ENCODE measurements around the gene MPC2. TPM values are rescaled to one million over a fixed set of nuclear protein-coding genes. Genes with fewer than 3 reads are reported as not detected.
A peak's percentile ranks its signal among the peaks of the same experiment; 100 is the strongest.

MPC2 gene
- 34.8 and 54.4 TPM in 2 replicates for total RNA-seq (2014; rRNA removed; shearing (Covaris generic))

DNA sequence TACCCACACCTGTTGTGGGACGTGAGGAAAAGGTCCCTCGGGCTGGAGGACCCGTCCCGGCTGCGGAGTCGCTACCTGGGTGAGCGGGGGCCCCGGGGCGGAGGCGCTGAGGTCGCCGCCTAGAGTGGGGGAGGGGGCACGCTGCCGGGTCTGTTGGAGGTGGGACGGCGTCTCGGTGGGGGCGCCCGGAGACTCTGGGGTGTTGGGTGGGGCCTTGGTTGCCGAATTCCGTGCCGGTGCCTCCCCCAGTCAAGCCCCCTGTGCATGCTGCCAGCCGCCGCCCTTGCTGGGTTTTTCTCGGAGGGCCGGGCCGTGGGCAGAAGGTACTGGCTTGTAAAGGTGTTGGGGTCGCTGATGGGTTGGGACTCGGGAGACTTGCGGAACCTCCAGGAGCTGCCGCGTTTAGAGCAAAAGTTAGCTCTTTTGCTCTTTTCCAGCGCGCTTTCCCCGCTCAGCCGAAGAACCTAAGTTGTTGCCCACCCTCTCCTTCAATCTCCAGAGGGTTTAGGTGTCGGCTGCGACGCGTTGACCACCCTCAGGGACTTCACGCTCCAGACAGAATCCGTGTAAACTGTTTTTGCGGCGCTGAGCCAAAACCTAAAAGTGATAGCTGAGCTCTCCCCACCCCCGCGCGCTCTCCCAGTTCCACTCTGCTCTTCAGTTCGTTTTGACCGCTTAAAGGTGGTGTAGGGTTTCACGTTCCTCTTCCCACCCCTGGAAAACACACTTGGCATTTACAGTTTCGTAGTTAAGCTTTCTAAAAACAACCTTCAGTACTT lies at the start of gene MPC2:
Gene MPC2, minus strand, starts transcription at position 143 of the 779 bp plus-strand sequence. CDS start 1,231 bp downstream, outside the sequence.
- Histone ChIP-seq H3K9me3 (replicated peaks) (no peaks in the 10 kb centered on the region), H3K27ac (peak within 1 kb of the TSS; percentile 90), H3K4me1 (replicated peaks) (peaks cover 17% of the 10 kb centered on the region; the same call in 1 of the 2 replicates), H3K36me3 (0 out of 2 replicates have a peak, but pooled peaks cover 4% of the 10 kb centered on the region), H3K27me3 (replicated peaks) (no peaks in the 10 kb centered on the region), H3K4me3 (peak within 1 kb of the TSS; percentile 65)
- DNase-seq (ENCODE audit: low read depth in 1 of 2, low spot score in 2 of 2), result peak; percentile 56 to 57

DNA sequence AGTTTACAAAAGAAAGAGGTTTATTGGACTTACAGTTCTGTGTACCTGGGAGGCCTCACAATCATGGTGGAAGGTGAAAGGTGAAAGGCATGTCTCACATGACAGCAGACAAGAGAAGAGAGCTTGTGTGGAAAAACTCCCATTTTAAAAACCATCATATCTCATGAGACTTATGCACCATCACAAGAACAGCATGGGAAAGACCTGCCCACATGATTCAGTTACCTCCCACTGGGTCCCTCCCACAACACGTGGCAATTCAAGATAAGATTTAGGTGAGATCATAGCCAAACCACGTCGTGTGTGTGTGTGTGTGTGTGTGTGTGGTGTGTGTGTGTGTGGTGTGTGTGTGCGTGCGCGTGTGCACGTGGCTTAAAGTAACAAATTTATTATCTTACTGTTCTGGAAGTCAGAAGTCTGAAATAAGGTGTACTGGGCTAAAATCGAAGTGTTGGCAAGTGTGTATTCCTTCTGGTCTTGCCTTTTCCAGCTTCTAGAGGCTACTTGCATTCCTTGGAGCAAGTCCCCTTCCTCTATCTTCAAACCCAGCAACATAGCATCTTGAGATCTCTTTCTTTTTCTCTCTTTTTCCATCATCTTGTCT lies 48.1 kb upstream of the MPC2 start:
- DNase-seq (ENCODE audit: low read depth in 1 of 2, low spot score in 2 of 2), result no peak
- peaks cover 6% of the 10 kb centered on the region; the same call in 1 of the 2 replicates for H3K4me1 ChIP-seq (replicated peaks)
- no peak overlapping the region for H3K27ac ChIP-seq
- H3K4me3 ChIP-seq, result no peak overlapping the region
- 0 out of 2 replicates have a peak, but pooled peaks cover 2% of the 10 kb centered on the region for H3K9me3 ChIP-seq (replicated peaks)
- H3K36me3 ChIP-seq, result peaks cover 4% of the 10 kb centered on the region; the same call in 1 of the 2 replicates
- H3K27me3 ChIP-seq (replicated peaks), result no peaks in the 10 kb centered on the region

DNA sequence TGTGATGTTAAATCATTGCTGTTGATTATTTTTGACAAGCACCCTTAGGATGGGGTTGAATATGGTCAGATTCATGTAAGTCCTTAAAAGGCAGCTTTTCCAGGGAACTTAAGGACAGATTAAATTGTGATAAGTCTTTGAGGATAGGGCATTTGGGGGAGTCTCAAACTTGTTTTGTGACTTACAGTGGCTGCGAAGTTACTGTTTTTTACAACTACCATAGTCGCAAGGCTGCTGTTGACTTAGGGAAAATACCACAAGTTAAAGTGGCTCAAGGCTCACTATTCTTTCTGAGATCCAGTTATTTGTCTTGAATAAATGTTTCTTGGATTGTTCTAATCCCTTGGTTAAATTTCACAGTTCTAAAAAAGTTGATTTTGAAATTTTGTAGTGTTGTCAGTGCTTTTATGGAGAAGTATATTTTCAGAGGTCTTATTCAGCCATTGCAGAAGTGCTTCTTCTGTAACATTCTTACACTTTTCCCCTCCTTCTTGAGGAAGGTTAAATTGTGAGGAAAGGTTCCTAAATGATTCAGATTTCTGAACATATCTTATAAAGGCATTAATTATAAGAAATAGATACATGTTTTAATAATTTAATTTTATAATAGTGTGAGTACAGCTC lies 47.0 kb upstream of the MPC2 start:
- DNase-seq (ENCODE audit: low read depth in 1 of 2, low spot score in 2 of 2), result no peak
- no peaks in the 10 kb centered on the region for H3K27me3 ChIP-seq (replicated peaks)
- no peak overlapping the region for H3K4me3 ChIP-seq
- peaks cover 4% of the 10 kb centered on the region; the same call in 1 of the 2 replicates for H3K36me3 ChIP-seq
- 0 out of 2 replicates have a peak, but pooled peaks cover 2% of the 10 kb centered on the region for H3K9me3 ChIP-seq (replicated peaks)
- H3K27ac ChIP-seq, result no peak overlapping the region
- peaks cover 6% of the 10 kb centered on the region; the same call in 1 of the 2 replicates for H3K4me1 ChIP-seq (replicated peaks)

DNA sequence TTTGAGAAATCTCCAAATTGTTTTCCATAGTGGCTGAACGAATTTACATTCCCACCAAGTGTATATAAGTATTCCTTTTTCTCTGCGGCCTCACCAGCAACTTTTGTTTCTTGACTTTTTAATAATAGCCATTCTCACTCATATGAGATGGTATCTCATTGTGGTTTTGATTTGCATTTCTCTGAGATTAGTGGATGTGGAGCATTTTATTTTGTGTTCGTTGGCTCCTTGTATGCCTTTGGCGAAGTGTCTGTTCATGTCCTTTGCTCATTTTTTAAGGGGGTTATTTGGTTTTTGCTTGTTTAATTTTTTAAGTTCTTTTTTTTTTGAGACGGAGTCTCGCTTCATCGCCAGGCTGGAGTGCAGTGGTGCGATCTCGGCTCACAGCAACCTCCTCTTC lies 45.1 kb upstream of the MPC2 start:
- no peaks in the 10 kb centered on the region; the same call in 1 of the 2 replicates for H3K27me3 ChIP-seq (replicated peaks)
- 0 out of 2 replicates have a peak, but pooled peaks cover 2% of the 10 kb centered on the region for H3K9me3 ChIP-seq (replicated peaks)
- no peak overlapping the region for H3K4me3 ChIP-seq
- peaks cover 4% of the 10 kb centered on the region; the same call in 1 of the 2 replicates for H3K36me3 ChIP-seq
- no peak for DNase-seq (ENCODE audit: low read depth in 1 of 2, low spot score in 2 of 2)
- H3K4me1 ChIP-seq (replicated peaks), result peaks cover 6% of the 10 kb centered on the region; the same call in 1 of the 2 replicates
- H3K27ac ChIP-seq, result no peak overlapping the region

DNA sequence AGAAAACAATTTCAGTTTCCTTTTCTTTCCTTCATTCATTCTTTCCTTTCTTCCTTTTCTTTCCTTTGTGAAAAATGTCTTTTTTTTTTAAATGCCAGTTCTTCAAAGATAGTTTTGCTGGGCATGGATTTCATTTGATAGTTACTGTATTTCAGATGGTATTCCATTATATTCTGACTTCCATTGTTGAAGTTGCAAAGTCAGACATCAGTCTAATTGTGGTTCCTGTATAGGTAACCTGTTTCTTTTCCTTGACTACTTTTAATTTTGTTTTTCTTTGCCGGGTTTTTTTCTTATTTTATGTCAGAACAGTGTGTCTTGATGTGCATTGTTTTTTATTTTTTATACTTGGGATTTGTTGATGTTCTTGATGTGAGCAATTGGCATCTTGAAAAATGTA lies 40.4 kb upstream of the MPC2 start:
- no peak overlapping the region for H3K4me3 ChIP-seq
- DNase-seq (ENCODE audit: low read depth in 1 of 2, low spot score in 2 of 2), result no peak
- no peak overlapping the region for H3K27ac ChIP-seq
- H3K36me3 ChIP-seq, result peaks cover 13% of the 10 kb centered on the region; the same call in 1 of the 2 replicates
- H3K9me3 ChIP-seq (replicated peaks), result 0 out of 2 replicates have a peak, but pooled peaks cover 2% of the 10 kb centered on the region
- H3K27me3 ChIP-seq (replicated peaks), result no peaks in the 10 kb centered on the region; the same call in 1 of the 2 replicates
- H3K4me1 ChIP-seq (replicated peaks), result peaks cover 6% of the 10 kb centered on the region; the same call in 1 of the 2 replicates

DNA sequence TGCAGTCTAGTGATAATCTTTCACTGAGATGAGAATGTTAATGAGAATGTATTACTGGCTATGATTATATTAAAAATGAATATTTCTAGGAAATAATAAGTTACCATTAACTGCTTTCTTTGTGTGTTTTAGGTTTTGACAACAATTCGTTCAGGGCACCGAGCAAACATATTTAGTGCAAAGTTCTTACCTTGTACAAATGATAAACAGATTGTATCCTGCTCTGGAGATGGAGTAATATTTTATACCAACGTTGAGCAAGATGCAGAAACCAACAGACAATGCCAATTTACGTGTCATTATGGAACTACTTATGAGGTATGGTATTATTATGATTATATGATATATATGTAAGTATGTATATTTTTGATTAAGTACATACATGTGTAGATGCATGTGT lies 37.8 kb upstream of the MPC2 start:
- Histone ChIP-seq H3K9me3 (replicated peaks) (no peaks in the 10 kb centered on the region), H3K36me3 (peaks cover 11% of the 10 kb centered on the region; the same call in 1 of the 2 replicates), H3K27ac (no peak overlapping the region), H3K4me3 (no peak overlapping the region), H3K27me3 (replicated peaks) (no peaks in the 10 kb centered on the region; the same call in 1 of the 2 replicates), H3K4me1 (replicated peaks) (no peaks in the 10 kb centered on the region)
- DNase-seq (ENCODE audit: low read depth in 1 of 2, low spot score in 2 of 2), result no peak

DNA sequence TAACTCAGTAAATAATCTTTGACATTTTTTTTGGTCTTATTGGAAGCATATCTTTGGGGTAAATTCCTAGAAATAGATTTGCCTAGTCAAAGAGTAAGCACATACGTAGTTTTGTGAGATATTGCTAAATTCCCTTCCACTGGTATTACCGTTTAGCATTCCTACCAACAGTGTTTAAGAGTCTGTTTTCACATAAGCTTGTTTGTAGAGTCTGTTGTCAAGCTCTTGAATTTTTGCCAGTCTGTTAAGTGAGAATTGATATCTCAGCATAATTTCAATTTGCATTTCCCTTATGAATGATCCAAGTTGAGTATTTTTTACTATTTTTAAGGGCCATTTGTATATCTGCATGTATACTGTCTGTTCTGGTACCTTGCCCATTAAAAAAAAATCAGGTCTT lies 37.0 kb upstream of the MPC2 start:
- Histone ChIP-seq H3K9me3 (replicated peaks) (no peaks in the 10 kb centered on the region), H3K4me3 (no peak overlapping the region), H3K27me3 (replicated peaks) (no peaks in the 10 kb centered on the region; the same call in 1 of the 2 replicates), H3K27ac (no peak overlapping the region), H3K36me3 (peaks cover 11% of the 10 kb centered on the region; the same call in 1 of the 2 replicates), H3K4me1 (replicated peaks) (no peaks in the 10 kb centered on the region)
- DNase-seq (ENCODE audit: low read depth in 1 of 2, low spot score in 2 of 2), result no peak

DNA sequence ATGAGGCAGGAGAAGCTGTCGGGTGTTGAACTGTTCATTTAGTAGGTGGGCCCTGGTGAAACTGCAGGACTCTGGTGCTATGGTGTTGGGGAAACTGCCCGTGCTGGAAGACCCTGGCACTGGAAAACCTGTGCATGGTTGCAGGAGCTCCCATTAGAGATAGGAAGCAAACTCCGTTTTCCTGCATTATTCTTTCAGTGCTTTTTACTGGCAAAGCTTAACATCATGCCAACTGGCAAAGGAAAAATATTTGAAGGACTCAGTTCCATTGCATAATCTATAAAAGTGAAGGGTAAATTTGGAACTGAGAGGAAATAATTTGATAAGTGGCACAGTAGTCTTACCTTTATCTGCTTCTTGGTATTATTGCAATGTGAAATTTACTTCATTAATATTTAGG lies 31.7 kb upstream of the MPC2 start:
- no peaks in the 10 kb centered on the region for H3K4me1 ChIP-seq (replicated peaks)
- peaks cover 3% of the 10 kb centered on the region for H3K36me3 ChIP-seq
- no peak overlapping the region for H3K27ac ChIP-seq
- no peaks in the 10 kb centered on the region for H3K9me3 ChIP-seq (replicated peaks)
- no peaks in the 10 kb centered on the region for H3K27me3 ChIP-seq (replicated peaks)
- DNase-seq (ENCODE audit: low read depth in 1 of 2, low spot score in 2 of 2), result no peak
- no peak overlapping the region for H3K4me3 ChIP-seq

DNA sequence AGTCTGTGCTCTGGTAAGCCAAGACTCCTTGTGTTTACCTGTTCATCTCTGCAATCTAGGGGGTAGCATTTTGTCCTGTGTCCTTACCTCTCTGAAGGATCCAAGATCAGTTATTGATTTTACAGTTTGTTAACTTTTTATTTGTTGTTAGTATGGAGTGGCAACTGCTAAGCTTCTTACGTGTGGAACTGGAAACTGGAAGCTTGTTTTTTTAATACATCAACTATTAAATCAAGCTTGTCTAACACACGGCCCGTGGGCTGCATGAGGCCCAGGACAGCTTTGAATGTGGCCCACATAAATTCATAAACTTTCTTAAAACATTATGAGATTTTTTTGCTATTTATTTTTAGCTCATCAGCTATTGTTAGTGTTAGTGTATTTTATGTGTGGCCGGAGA lies 29.2 kb upstream of the MPC2 start:
- Histone ChIP-seq H3K4me3 (no peak overlapping the region), H3K27me3 (replicated peaks) (no peaks in the 10 kb centered on the region), H3K9me3 (replicated peaks) (no peaks in the 10 kb centered on the region), H3K4me1 (replicated peaks) (no peaks in the 10 kb centered on the region), H3K36me3 (no peaks in the 10 kb centered on the region; the same call in 1 of the 2 replicates), H3K27ac (no peak overlapping the region)
- no peak for DNase-seq (ENCODE audit: low read depth in 1 of 2, low spot score in 2 of 2)

DNA sequence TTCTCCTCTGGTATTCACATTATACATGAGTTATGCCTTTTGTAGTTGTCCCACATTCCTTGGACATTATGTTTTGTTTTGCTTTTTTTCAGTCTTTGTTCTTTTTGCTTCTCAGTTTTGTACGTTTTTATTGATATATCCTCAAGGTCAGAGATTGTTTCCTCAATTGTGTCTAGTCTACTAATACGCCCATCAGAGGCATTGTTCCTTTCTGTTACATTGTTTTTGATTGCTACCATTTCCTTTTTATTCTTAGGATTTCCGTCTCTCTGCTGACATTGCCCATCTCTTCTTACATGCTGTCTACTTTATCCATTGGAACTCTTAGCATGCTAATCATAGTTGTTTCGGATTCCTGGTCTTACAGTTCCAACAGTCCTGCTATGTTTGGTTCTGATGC lies 27.8 kb upstream of the MPC2 start:
- Histone ChIP-seq H3K9me3 (replicated peaks) (no peaks in the 10 kb centered on the region), H3K4me1 (replicated peaks) (no peaks in the 10 kb centered on the region)

DNA sequence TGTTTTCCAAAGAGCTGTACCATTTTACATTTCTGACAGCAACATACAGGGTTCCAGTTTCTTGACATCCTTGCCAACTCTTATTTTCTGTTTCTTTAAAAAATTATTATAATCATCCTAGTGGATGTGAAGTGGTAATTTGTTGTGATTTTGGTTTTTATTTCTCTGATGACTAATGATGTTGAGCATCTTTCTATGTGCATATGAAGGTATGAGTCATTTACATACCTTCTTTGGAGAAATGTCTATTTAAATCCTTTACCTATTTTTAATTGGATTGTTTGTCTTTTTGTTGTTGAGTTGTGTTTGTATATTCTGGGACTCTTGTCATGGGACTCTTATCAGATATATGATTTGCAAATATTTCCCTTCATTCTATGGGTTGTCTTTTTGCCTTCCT lies 20.8 kb upstream of the MPC2 start:
- Histone ChIP-seq H3K9me3 (replicated peaks) (no peaks in the 10 kb centered on the region), H3K27ac (no peak overlapping the region), H3K36me3 (peaks cover 3% of the 10 kb centered on the region; the same call in 1 of the 2 replicates), H3K4me3 (no peak overlapping the region), H3K27me3 (replicated peaks) (no peaks in the 10 kb centered on the region), H3K4me1 (replicated peaks) (no peaks in the 10 kb centered on the region)
- DNase-seq (ENCODE audit: low read depth in 1 of 2, low spot score in 2 of 2), result no peak

More for the DNA sequence above, 27.8 kb upstream of the MPC2 start:
- Histone ChIP-seq H3K27ac (no peak overlapping the region), H3K36me3 (no peaks in the 10 kb centered on the region; the same call in 1 of the 2 replicates), H3K27me3 (replicated peaks) (no peaks in the 10 kb centered on the region), H3K4me3 (no peak overlapping the region)
- DNase-seq (ENCODE audit: low read depth in 1 of 2, low spot score in 2 of 2), result no peak

DNA sequence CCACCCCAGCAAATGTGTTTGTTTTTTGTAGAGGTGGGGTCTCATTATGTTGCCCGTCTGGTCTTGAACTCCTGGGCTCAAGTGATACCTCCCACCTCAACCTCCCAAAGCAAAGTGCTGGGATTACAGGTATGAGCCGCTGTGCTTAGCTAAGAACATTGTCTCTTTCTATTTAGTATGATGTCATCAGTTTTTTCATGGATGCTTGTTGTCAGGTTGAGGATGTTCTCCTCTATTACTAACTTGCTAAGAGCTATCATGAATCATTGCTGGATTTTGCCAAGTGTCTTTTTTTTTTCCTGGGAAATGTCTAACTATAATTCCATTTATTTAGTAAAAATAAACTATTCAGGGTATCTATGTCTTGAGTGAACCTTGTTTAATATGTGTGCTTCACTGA lies 19.0 kb upstream of the MPC2 start:
- no peak overlapping the region for H3K27ac ChIP-seq
- H3K27me3 ChIP-seq (replicated peaks), result no peaks in the 10 kb centered on the region
- no peaks in the 10 kb centered on the region for H3K9me3 ChIP-seq (replicated peaks)
- peaks cover 3% of the 10 kb centered on the region; the same call in 1 of the 2 replicates for H3K36me3 ChIP-seq
- no peak for DNase-seq (ENCODE audit: low read depth in 1 of 2, low spot score in 2 of 2)
- H3K4me3 ChIP-seq, result no peak overlapping the region
- peaks cover 4% of the 10 kb centered on the region; the same call in 1 of the 2 replicates for H3K4me1 ChIP-seq (replicated peaks)

DNA sequence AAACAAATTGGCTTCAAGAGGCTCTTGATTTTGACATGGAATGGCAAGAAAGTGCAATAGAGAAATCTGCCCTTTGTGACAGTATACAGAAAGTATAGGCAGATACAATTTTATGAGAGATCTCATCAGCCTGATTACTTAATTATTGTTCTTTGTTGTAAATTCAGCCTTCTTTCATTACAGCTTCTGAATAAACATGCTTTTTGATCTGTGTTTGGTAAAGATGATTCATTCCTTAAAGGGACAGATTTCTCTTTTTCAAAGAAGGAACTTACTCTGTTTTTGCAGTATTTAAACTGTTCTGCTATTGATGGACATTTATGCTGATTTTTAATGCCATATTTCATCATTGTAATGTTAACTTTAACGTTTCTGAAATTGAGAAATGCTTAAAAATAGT lies 13.7 kb upstream of the MPC2 start:
- Histone ChIP-seq H3K27me3 (replicated peaks) (no peaks in the 10 kb centered on the region), H3K27ac (no peak overlapping the region), H3K9me3 (replicated peaks) (no peaks in the 10 kb centered on the region), H3K4me3 (no peak overlapping the region), H3K4me1 (replicated peaks) (peaks cover 4% of the 10 kb centered on the region; the same call in 1 of the 2 replicates), H3K36me3 (peaks cover 3% of the 10 kb centered on the region; the same call in 1 of the 2 replicates)
- DNase-seq (ENCODE audit: low read depth in 1 of 2, low spot score in 2 of 2), result no peak
